H1 (cell line): ENCODE measurements around the gene BTAF1. TPM values are rescaled to one million over a fixed set of nuclear protein-coding genes. Genes with fewer than 3 reads are reported as not detected.

Experiments
- CTCF ChIA-PET: fragments of 300-600 bp; sonication (Branson Sonifier 250); formaldehyde crosslinking; loops from one replicate; lab custom pipeline; 2021; ENCODE audit not compliant: partially characterized antibody; lab: Charles Lee
- POLR2A ChIA-PET: fragments of 300-600 bp; sonication (Branson Sonifier 250); formaldehyde crosslinking; loops from one replicate; lab custom pipeline; 2021; ENCODE audit warnings: inconsistent platforms; ENCODE audit not compliant: partially characterized antibody; lab: Charles Lee
- DNase-seq, 2 experiments: peaks; one replicate each; pipeline versions ENCODE4 v3.0.0 to v3.0.0-alpha.2; 2010 to 2022; ENCODE audit warnings: low spot score in 2 of 2, low read depth in 1 of 2, mixed read lengths in 1 of 2
- FAIRE-seq: peaks from 2 replicates; lab custom pipeline; 2011; peaks lifted over from hg19 to GRCh38; lab: Jason Lieb, UNC
- H2AFZ ChIP-seq: 2 replicates; pipeline ENCODE4 v1.8.1; 2012; ENCODE audit warnings: low read length, inconsistent platforms
- H2AK5ac ChIP-seq: 2 replicates; pipeline ENCODE4 v1.6.1; 2013; ENCODE audit warnings: low read depth, low read length
- H2BK120ac ChIP-seq: replicated peaks from 2 replicates; pipeline ENCODE3; 2013; ENCODE audit warnings: low read depth, low read length, inconsistent platforms
- H2BK12ac ChIP-seq: 2 replicates; pipeline ENCODE4 v1.6.1; 2013; ENCODE audit warnings: low read depth, low read length
- H2BK15ac ChIP-seq: 2 replicates; pipeline ENCODE4 v1.6.1; 2013; ENCODE audit warnings: low read length
- H2BK20ac ChIP-seq: 2 replicates; pipeline ENCODE4 v1.6.1; 2013; ENCODE audit warnings: low read length
- H2BK5ac ChIP-seq: 2 replicates; pipeline ENCODE4 v1.6.1; 2013; ENCODE audit warnings: low read depth, low read length
- H3K14ac ChIP-seq: 2 replicates; pipeline ENCODE4 v1.6.1; 2013; ENCODE audit warnings: inconsistent platforms; ENCODE audit not compliant: insufficient read length
- H3K18ac ChIP-seq: 2 replicates; pipeline ENCODE4 v1.6.1; 2013; ENCODE audit warnings: low read length; ENCODE audit errors: extremely low read depth
- H3K23ac ChIP-seq: 2 replicates; pipeline ENCODE4 v1.6.1; 2013; ENCODE audit warnings: inconsistent platforms; ENCODE audit not compliant: insufficient read length
- H3K23me2 ChIP-seq: 2 replicates; pipeline ENCODE4 v1.6.1; 2013; ENCODE audit warnings: low read depth, low read length
- H3K27ac ChIP-seq: 2 replicates; pipeline ENCODE4 v1.6.1; 2011; ENCODE audit warnings: low read depth, low read length, inconsistent platforms
- H3K27me3 ChIP-seq, 4 experiments: replicated peaks in 1 of 4; 1 replicate in 1 of 4; 2 replicates in 3 of 4; pipeline versions ENCODE4 v1.6.1 to v1.8.1; 2011 to 2013; ENCODE audit warnings: low read length in 3 of 4, mild to moderate bottlenecking in 3 of 4, inconsistent platforms in 2 of 4, mixed read lengths in 2 of 4, moderate library complexity in 1 of 4; ENCODE audit not compliant: control insufficient read depth in 3 of 4, insufficient read depth in 3 of 4; ENCODE audit errors: extremely low read depth in 1 of 4
- H3K36me3 ChIP-seq, 4 experiments: 2 replicates each; pipeline versions ENCODE4 v1.6.1 to v1.8.1; 2011 to 2013; ENCODE audit warnings: mild to moderate bottlenecking in 4 of 4, low read length in 3 of 4, moderate library complexity in 2 of 4, control low read depth in 1 of 4, inconsistent platforms in 1 of 4; ENCODE audit not compliant: insufficient read depth in 4 of 4, control insufficient read depth in 2 of 4
- H3K4ac ChIP-seq: replicated peaks from 2 replicates; pipeline ENCODE3; 2013; ENCODE audit warnings: low read length, low read depth, mixed read lengths, inconsistent platforms; ENCODE audit not compliant: insufficient read length
- H3K4me1 ChIP-seq, 4 experiments: replicated peaks in 1 of 4; 1 replicate in 1 of 4; 2 replicates in 3 of 4; pipeline versions ENCODE4 v1.6.1 to v1.8.1; 2011 to 2013; ENCODE audit warnings: low read length in 3 of 4, inconsistent platforms in 2 of 4, mixed read lengths in 1 of 4; ENCODE audit not compliant: insufficient read depth in 4 of 4, control insufficient read depth in 3 of 4
- H3K4me2 ChIP-seq, 2 experiments: 2 replicates each; pipeline versions ENCODE4 v1.6.1 to v1.8.1; 2011 to 2013; ENCODE audit warnings: low read depth in 2 of 2, low read length in 2 of 2, control low read depth in 1 of 2, inconsistent platforms in 1 of 2, mild to moderate bottlenecking in 1 of 2; ENCODE audit not compliant: insufficient read depth in 1 of 2
- H3K4me3 ChIP-seq, 4 experiments: fragments of 200-600, 300-600 bp in 1 of 4; sonication (generic), shearing (Covaris generic), sonication (Bioruptor Twin) in 1 of 4; 2 replicates each; pipeline versions ENCODE4 v1.5.1 to v1.8.1; 2011 to 2016; ENCODE audit warnings: low read length in 4 of 4, low read depth in 3 of 4, control low read depth in 2 of 4, inconsistent platforms in 2 of 4, mild to moderate bottlenecking in 2 of 4, mixed read lengths in 1 of 4, moderate library complexity in 1 of 4; ENCODE audit not compliant: insufficient read depth in 2 of 4; ENCODE audit errors: extremely low read depth in 1 of 4
- H3K56ac ChIP-seq: replicated peaks from 2 replicates; pipeline ENCODE3; 2013; ENCODE audit warnings: low read depth, mild to moderate bottlenecking, mixed read lengths, low read length, inconsistent platforms; ENCODE audit not compliant: insufficient read length
- H3K79me1 ChIP-seq: 2 replicates; pipeline ENCODE4 v1.6.1; 2013; ENCODE audit warnings: low read depth, low read length, control low read depth
- H3K79me2 ChIP-seq, 2 experiments: 2 replicates each; pipeline versions ENCODE4 v1.6.1 to v1.8.1; 2012 to 2013; ENCODE audit warnings: low read length in 2 of 2, mild to moderate bottlenecking in 2 of 2, inconsistent platforms in 1 of 2; ENCODE audit not compliant: insufficient read depth in 2 of 2, control insufficient read depth in 1 of 2
- H3K9ac ChIP-seq, 4 experiments: replicated peaks in 1 of 4; 1 replicate in 1 of 4; 2 replicates in 3 of 4; pipeline versions ENCODE4 v1.6.1 to v1.8.1; 2011 to 2013; ENCODE audit warnings: low read depth in 3 of 4, low read length in 3 of 4, control low read depth in 2 of 4, mild to moderate bottlenecking in 2 of 4, moderate library complexity in 2 of 4, inconsistent platforms in 1 of 4; ENCODE audit errors: extremely low read depth in 1 of 4
- H3K9me3 ChIP-seq, 2 experiments: 2 replicates each; pipeline versions ENCODE4 v1.6.1 to v1.8.1; 2012 to 2013; ENCODE audit warnings: mild to moderate bottlenecking in 2 of 2, moderate library complexity in 2 of 2, control low read depth in 1 of 2, inconsistent platforms in 1 of 2, low read depth in 1 of 2, low read length in 1 of 2, mixed read lengths in 1 of 2; ENCODE audit not compliant: insufficient read depth in 2 of 2
- H4K20me1 ChIP-seq, 2 experiments: replicated peaks in 1 of 2; 2 replicates each; pipeline versions ENCODE3 to v1.8.1; 2011 to 2013; ENCODE audit warnings: inconsistent platforms in 2 of 2, low read length in 2 of 2, mild to moderate bottlenecking in 1 of 2; ENCODE audit not compliant: insufficient read depth in 2 of 2, control insufficient read depth in 1 of 2
- H4K5ac ChIP-seq: 2 replicates; pipeline ENCODE4 v1.6.1; 2013; ENCODE audit warnings: low read length, low read depth, mixed read lengths, inconsistent platforms; ENCODE audit not compliant: insufficient read length
- H4K8ac ChIP-seq: 2 replicates; pipeline ENCODE4 v1.8.0; 2013; ENCODE audit warnings: mild to moderate bottlenecking, moderate library complexity, low read length, inconsistent platforms; ENCODE audit not compliant: insufficient read depth; ENCODE audit errors: extremely low read depth
- H4K91ac ChIP-seq: replicated peaks from 2 replicates; pipeline ENCODE3; 2013; ENCODE audit warnings: low read length, mixed read lengths, inconsistent platforms; ENCODE audit not compliant: insufficient read length
- ATF2 ChIP-seq: IDR thresholded peaks from 2 replicates; pipeline ENCODE4 v1.6.1; 2012; ENCODE audit warnings: low read length, inconsistent platforms
- GTF2F1 ChIP-seq: IDR thresholded peaks from 2 replicates; pipeline ENCODE4 v1.6.1; 2012; ENCODE audit warnings: low read depth, low read length, improper control_type of control experiment, borderline replicate concordance
- RAD21 ChIP-seq, 2 experiments: IDR thresholded peaks in 1 of 2; conservative IDR thresholded peaks in 1 of 2; 2 replicates each; pipeline ENCODE4 v1.6.1; 2011; ENCODE audit warnings: low read depth in 2 of 2, low read length in 2 of 2, improper control_type of control experiment in 1 of 2, inconsistent platforms in 1 of 2, mild to moderate bottlenecking in 1 of 2, moderate library complexity in 1 of 2
- SUZ12 ChIP-seq: fragments of 200-600 bp; sonication (generic); IDR thresholded peaks from 2 replicates; pipeline ENCODE4 v1.6.1; 2012; ENCODE audit warnings: mild to moderate bottlenecking, inconsistent platforms, low read length, moderate library complexity, mixed read lengths
- YY1 ChIP-seq: IDR thresholded peaks from 2 replicates; pipeline ENCODE4 v1.6.1; 2011; ENCODE audit warnings: low read depth, mild to moderate bottlenecking, low read length
- WGBS, 2 experiments: shearing (Covaris generic) in 1 of 2; methylation state at CpG; one replicate each; pipeline versions ENCODE4 v1.1.6 to v1.1.7; 2013 to 2015; ENCODE audit warnings: low lambda C conversion rate in 2 of 2, mixed read lengths in 2 of 2, inconsistent platforms in 1 of 2, low coverage in 1 of 2, missing lambda C conversion rate in 1 of 2; ENCODE audit not compliant: insufficient replicate concordance in 2 of 2, insufficient coverage in 1 of 2, insufficient read length in 1 of 2; ENCODE audit errors: extremely low coverage in 1 of 2, missing lambda C conversion rate in 1 of 2; 5-methylcytosine and 5-hydroxymethylcytosine counted together
- polyA plus RNA-seq, 7 experiments: library from polyadenylated mRNA; depleted of rRNA in 3 of 7; stranded (reverse) in 5 of 7; unstranded in 2 of 7; fragments of >200 nt in 5 of 7; fragments of 200-250 nt in 2 of 7; gene quantifications; 1 replicate in 5 of 7; 2 replicates in 1 of 7; 4 replicates in 1 of 7; pipeline versions ENCODE4 v1.2.1 to v1.2.3, GENCODE V29; 2011 to 2013; ENCODE audit warnings: missing spikeins in 2 of 7, mixed read lengths in 2 of 7
- total RNA-seq: library from RNA; stranded (reverse); fragmentation: NEBNext Ultra II Directional; extraction: Animal tissue kit (Norgen Biotek cat#: 25700); gene quantifications from 2 replicates; pipeline ENCODE4 v1.2.1, GENCODE V29; 2021

Gene BTAF1
- total and polyA plus RNA-seq, 2 of the 8 experiments (the other 6 are each of a cell fraction or from before 2014, with no cell fraction given): 24.5 to 39.1 TPM

GRCh38 chr10:91977491-91977890, 53.9 kb downstream of the BTAF1 start:
- H2BK15ac ChIP-seq: no peak overlapping the region
- POLR2A ChIA-PET: no interaction called here
- no peak overlapping the region for H3K4me3 ChIP-seq
- no peak for TF ChIP-seq YY1
- no peak for TF ChIP-seq RAD21 (IDR thresholded peaks at IDR 0.05 in 1 of 2, conservative IDR thresholded peaks at IDR 0.05 in 1 of 2; ENCODE audit: low read depth in 2 of 2, low read length in 2 of 2)
- TF ChIP-seq SUZ12: no peak
- TF ChIP-seq GTF2F1: no peak
- TF ChIP-seq ATF2: no peak
- TF ChIP-seq, all 59 proteins: peak for 0
- Histone ChIP-seq H3K9me3 (no peaks in the 10 kb centered on the region), H3K18ac (no peak overlapping the region), H2AFZ (no peak overlapping the region), H3K79me1 (peaks cover 5% of the 10 kb centered on the region; the same call in 1 of the 2 replicates), H4K20me1 (no peaks in the 10 kb centered on the region), H3K27ac (no peak overlapping the region), H4K5ac (no peak overlapping the region), H2BK12ac (no peak overlapping the region), H3K56ac (no peak overlapping the region), H4K91ac (no peak overlapping the region), H2BK120ac (no peak overlapping the region), H3K36me3 (peaks cover 4 to 30% (median 11%) of the 10 kb centered on the region in 4 experiments; a peak in 7 of 8 replicates), H2BK20ac (no peak overlapping the region), H3K23ac (no peak overlapping the region), H2BK5ac (no peak overlapping the region), H3K79me2 (no peaks in the 10 kb centered on the region), H2AK5ac (no peak overlapping the region), H3K27me3 (no peaks in the 10 kb centered on the region), H3K23me2 (no peaks in the 10 kb centered on the region; the same call in 1 of the 2 replicates), H4K8ac (no peak overlapping the region), H3K14ac (no peak overlapping the region), H3K4me1 (no peaks in the 10 kb centered on the region), H3K4me2 (no peak overlapping the region), H3K9ac (no peak overlapping the region), H3K4ac (no peak overlapping the region)
- WGBS, 2 experiments: 98% methylated on average over 2 of the region's 2 CpGs; no CpG with 5 or more reads in 1 of the 2 experiments
- CTCF ChIA-PET: no interaction called here
- FAIRE-seq (no peak), DNase-seq (no peak)
